HEK293 (cell line): Measurements from ENCODE around the gene MICALL1.

Experiments
- CTCF ChIA-PET: fragments of 350-600 bp; formaldehyde crosslinking; extraction: SDS; loops from one replicate; lab custom pipeline; 2021; ENCODE audit warnings: antibody characterized with exemption; lab: Yijun Ruan, JAX
- POLR2A ChIA-PET: fragments of 300-600 bp; formaldehyde crosslinking; extraction: SDS; loops from one replicate; lab custom pipeline; 2020; ENCODE audit warnings: antibody characterized with exemption, inconsistent platforms; lab: Yijun Ruan, JAX
- H3K27ac ChIP-seq: fragments of 200-500 bp; sonication (Bioruptor generic); 2 replicates; pipeline ENCODE4 v1.5.1; 2014; ENCODE audit warnings: low read depth, low read length, control low read depth, inconsistent platforms; ENCODE audit errors: extremely low read depth
- H3K36me3 ChIP-seq, 2 experiments: fragments of 200-500 bp in 1 of 2; sonication (Bioruptor generic) in 1 of 2; 1 replicate in 1 of 2; 2 replicates in 1 of 2; pipeline ENCODE4 v1.5.1; 2014 to 2017; ENCODE audit warnings: inconsistent platforms in 2 of 2, low read length in 2 of 2; ENCODE audit not compliant: control insufficient read depth in 2 of 2, insufficient read depth in 1 of 2
- H3K4me1 ChIP-seq: fragments of 200-500 bp; sonication (Bioruptor generic); 2 replicates; pipeline ENCODE4 v1.5.1; 2014; ENCODE audit warnings: mild to moderate bottlenecking, low read length, inconsistent platforms; ENCODE audit not compliant: control insufficient read depth, insufficient read depth
- H3K4me3 ChIP-seq: 2 replicates; pipeline ENCODE4 v1.5.1; 2011; ENCODE audit warnings: low read depth, mild to moderate bottlenecking, control low read depth, low read length, moderate library complexity
- H3K9me3 ChIP-seq: fragments of 200-500 bp; sonication (Bioruptor generic); 2 replicates; pipeline ENCODE4 v1.5.1; 2014; ENCODE audit warnings: low read depth, low read length, inconsistent platforms; ENCODE audit not compliant: control insufficient read depth, insufficient read depth
- KLF1 ChIP-seq: fragments of 450-650 bp; formaldehyde crosslinking; IDR thresholded peaks from 2 replicates; pipeline ENCODE4 v1.5.1; 2016; ENCODE audit warnings: missing biosample characterization, missing genetic modification characterization
- OSR2 ChIP-seq: fragments of 450-650 bp; formaldehyde crosslinking; IDR thresholded peaks from 2 replicates; pipeline ENCODE4 v1.5.1; 2016; ENCODE audit warnings: missing biosample characterization, missing genetic modification characterization
- SP7 ChIP-seq: fragments of 450-650 bp; formaldehyde crosslinking; IDR thresholded peaks from 2 replicates; pipeline ENCODE4 v1.5.1; 2016; ENCODE audit warnings: missing biosample characterization, missing genetic modification characterization
- ZNF169 ChIP-seq: fragments of 450-650 bp; formaldehyde crosslinking; IDR thresholded peaks from 2 replicates; pipeline ENCODE4 v1.5.1; 2016; ENCODE audit warnings: missing biosample characterization, missing genetic modification characterization
- ZNF600 ChIP-seq: fragments of 450-650 bp; formaldehyde crosslinking; IDR thresholded peaks from 2 replicates; pipeline ENCODE4 v1.5.1; 2016; ENCODE audit warnings: missing biosample characterization, missing genetic modification characterization
- ZNF707 ChIP-seq: fragments of 450-650 bp; formaldehyde crosslinking; IDR thresholded peaks from 2 replicates; pipeline ENCODE4 v1.5.1; 2016; ENCODE audit warnings: missing biosample characterization, missing genetic modification characterization
- ZNF76 ChIP-seq: fragments of 450-650 bp; formaldehyde crosslinking; IDR thresholded peaks from 2 replicates; pipeline ENCODE4; 2016; ENCODE audit warnings: low read depth, missing biosample characterization, missing genetic modification characterization, borderline replicate concordance
- TF ChIP-seq, protein P1 (sequence below): fragments of 450-650 bp; formaldehyde crosslinking; IDR thresholded peaks from 2 replicates; pipeline ENCODE4 v1.5.1; 2016; ENCODE audit warnings: missing biosample characterization, missing genetic modification characterization
- TF ChIP-seq, protein P2 (sequence below): fragments of 450-650 bp; formaldehyde crosslinking; conservative IDR thresholded peaks from 2 replicates; pipeline ENCODE4 v1.5.1; 2016; ENCODE audit warnings: low read depth, missing biosample characterization, missing genetic modification characterization
- TF ChIP-seq, protein P3 (sequence below): fragments of 450-650 bp; formaldehyde crosslinking; IDR thresholded peaks from 2 replicates; pipeline ENCODE4 v1.5.1; 2016; ENCODE audit warnings: missing biosample characterization, missing genetic modification characterization

MICALL1 gene

DNA sequence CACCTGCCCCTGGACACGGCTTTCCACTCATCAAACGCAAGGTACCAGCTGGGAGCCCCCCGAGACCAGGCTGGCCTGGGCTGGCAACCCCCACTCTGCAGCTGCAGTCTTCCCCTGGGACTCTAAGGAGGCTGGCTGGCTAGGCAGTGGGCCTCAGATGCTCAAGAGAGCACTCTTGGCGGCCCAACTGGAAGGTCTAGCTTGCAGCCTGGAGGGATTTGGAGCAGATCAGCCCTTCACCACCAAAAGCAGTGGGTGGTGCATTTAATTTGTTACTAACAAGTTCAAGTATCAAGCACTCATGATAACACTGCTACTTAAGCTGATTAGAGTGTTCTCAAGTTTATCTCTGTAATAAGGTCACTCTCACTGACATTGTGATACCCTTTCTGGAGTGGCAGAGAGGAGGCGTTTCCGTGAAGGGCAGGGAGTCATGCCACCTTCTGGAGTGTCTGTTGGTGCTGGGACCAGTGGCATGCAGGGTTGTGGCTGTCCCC, 25.8 kb downstream of the MICALL1 start:
- Histone ChIP-seq H3K27ac (no peak overlapping the region), H3K9me3 (no peaks in the 10 kb centered on the region), H3K4me1 (peaks cover 6% of the 10 kb centered on the region), H3K4me3 (no peak overlapping the region), H3K36me3 (peaks cover 6 to 78% of the 10 kb centered on the region in 2 experiments; a peak in 2 of 3 replicates)
- ChIA-PET POLR2A (interaction anchor here (0.7 to 1.2 kb wide), 5 partner anchors 8 to 114 kb away, joined by 3 read pairs; partner anchors contain the start of gene MICALL1), CTCF (interaction anchor here (0.6 to 3.8 kb wide), 6 partner anchors 13 to 518 kb away, joined by 3 to 17 read pairs (median 6); partner anchors contain the start of gene MICALL1)
- 0 out of 2 replicates have a peak, but pooled peaks have one; percentile 40 for TF ChIP-seq SP7 (tag by site-specific recombination)
- TF ChIP-seq OSR2 (tag by site-specific recombination), result peak; percentile 67; the same call in 1 of the 2 replicates
- no peak for TF ChIP-seq ZNF76 (tag by site-specific recombination)
- no peak for TF ChIP-seq ZNF169
- no peak for TF ChIP-seq ZNF707 (tag by site-specific recombination)
- TF ChIP-seq ZNF600 (tag by site-specific recombination), result 0 out of 2 replicates have a peak, but pooled peaks have one; percentile 8
- TF ChIP-seq, protein P1, sequence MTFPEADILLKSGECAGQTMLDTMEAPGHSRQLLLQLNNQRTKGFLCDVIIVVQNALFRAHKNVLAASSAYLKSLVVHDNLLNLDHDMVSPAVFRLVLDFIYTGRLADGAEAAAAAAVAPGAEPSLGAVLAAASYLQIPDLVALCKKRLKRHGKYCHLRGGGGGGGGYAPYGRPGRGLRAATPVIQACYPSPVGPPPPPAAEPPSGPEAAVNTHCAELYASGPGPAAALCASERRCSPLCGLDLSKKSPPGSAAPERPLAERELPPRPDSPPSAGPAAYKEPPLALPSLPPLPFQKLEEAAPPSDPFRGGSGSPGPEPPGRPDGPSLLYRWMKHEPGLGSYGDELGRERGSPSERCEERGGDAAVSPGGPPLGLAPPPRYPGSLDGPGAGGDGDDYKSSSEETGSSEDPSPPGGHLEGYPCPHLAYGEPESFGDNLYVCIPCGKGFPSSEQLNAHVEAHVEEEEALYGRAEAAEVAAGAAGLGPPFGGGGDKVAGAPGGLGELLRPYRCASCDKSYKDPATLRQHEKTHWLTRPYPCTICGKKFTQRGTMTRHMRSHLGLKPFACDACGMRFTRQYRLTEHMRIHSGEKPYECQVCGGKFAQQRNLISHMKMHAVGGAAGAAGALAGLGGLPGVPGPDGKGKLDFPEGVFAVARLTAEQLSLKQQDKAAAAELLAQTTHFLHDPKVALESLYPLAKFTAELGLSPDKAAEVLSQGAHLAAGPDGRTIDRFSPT (tag by site-specific recombination), result 0 out of 2 replicates have a peak, but pooled peaks have one; percentile 16

DNA sequence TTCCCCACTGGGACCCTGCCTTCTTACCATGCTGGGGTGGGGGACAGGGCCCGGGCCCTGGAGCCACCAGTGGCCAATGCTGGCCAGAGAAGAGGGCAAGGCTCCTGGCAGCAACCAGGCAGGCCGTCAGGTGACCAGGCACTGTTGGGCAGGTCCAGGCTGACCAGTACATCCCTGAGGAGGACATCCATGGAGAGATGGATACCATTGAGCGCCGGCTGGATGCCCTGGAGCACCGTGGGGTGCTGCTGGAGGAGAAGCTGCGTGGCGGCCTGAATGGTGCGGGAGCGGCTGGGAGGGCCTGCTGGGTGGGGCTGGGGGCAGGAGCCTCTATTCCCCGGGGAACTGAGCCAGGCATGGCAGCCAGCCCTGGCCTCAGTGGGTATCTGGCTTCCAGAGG, 26.3 kb downstream of the MICALL1 start:
- H3K27ac ChIP-seq, result no peak overlapping the region
- H3K4me1 ChIP-seq, result peaks cover 6% of the 10 kb centered on the region
- H3K9me3 ChIP-seq, result no peaks in the 10 kb centered on the region
- peak; percentile 8; the same call in 1 of the 2 replicates for TF ChIP-seq KLF1 (tag by site-specific recombination)
- TF ChIP-seq, protein P2, sequence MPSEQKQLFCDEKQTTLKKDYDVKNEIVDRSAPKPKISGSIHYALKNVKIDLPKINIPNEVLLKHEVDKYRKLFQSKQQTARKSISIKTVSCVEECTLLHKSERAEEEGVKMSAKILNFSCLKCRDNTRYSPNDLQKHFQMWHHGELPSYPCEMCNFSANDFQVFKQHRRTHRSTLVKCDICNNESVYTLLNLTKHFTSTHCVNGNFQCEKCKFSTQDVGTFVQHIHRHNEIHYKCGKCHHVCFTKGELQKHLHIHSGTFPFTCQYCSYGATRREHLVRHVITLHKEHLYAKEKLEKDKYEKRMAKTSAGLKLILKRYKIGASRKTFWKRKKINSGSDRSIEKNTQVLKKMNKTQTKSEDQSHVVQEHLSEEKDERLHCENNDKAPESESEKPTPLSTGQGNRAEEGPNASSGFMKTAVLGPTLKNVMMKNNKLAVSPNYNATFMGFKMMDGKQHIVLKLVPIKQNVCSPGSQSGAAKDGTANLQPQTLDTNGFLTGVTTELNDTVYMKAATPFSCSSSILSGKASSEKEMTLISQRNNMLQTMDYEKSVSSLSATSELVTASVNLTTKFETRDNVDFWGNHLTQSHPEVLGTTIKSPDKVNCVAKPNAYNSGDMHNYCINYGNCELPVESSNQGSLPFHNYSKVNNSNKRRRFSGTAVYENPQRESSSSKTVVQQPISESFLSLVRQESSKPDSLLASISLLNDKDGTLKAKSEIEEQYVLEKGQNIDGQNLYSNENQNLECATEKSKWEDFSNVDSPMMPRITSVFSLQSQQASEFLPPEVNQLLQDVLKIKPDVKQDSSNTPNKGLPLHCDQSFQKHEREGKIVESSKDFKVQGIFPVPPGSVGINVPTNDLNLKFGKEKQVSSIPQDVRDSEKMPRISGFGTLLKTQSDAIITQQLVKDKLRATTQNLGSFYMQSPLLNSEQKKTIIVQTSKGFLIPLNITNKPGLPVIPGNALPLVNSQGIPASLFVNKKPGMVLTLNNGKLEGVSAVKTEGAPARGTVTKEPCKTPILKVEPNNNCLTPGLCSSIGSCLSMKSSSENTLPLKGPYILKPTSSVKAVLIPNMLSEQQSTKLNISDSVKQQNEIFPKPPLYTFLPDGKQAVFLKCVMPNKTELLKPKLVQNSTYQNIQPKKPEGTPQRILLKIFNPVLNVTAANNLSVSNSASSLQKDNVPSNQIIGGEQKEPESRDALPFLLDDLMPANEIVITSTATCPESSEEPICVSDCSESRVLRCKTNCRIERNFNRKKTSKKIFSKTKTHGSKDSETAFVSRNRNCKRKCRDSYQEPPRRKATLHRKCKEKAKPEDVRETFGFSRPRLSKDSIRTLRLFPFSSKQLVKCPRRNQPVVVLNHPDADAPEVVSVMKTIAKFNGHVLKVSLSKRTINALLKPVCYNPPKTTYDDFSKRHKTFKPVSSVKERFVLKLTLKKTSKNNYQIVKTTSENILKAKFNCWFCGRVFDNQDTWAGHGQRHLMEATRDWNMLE (tag by site-specific recombination), result no peak
- TF ChIP-seq, protein P3, sequence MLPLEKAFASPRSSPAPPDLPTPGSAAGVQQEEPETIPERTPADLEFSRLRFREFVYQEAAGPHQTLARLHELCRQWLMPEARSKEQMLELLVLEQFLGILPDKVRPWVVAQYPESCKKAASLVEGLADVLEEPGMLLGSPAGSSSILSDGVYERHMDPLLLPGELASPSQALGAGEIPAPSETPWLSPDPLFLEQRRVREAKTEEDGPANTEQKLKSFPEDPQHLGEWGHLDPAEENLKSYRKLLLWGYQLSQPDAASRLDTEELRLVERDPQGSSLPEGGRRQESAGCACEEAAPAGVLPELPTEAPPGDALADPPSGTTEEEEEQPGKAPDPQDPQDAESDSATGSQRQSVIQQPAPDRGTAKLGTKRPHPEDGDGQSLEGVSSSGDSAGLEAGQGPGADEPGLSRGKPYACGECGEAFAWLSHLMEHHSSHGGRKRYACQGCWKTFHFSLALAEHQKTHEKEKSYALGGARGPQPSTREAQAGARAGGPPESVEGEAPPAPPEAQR (tag by site-specific recombination), result no peak
- POLR2A ChIA-PET, result interaction anchor here (0.7 to 2.3 kb wide), 6 partner anchors 9 to 115 kb away, joined by 3 to 11 read pairs (median 3); partner anchors contain the start of genes C22orf23, MICALL1 and POLR2F
- peaks cover 8 to 78% of the 10 kb centered on the region in 2 experiments; a peak in 2 of 3 replicates for H3K36me3 ChIP-seq
- no peak overlapping the region for H3K4me3 ChIP-seq
- CTCF ChIA-PET, result interaction anchor here (0.6 to 3.8 kb wide), 7 partner anchors 26 to 519 kb away, joined by 3 to 25 read pairs (median 9); partner anchors contain the start of gene MICALL1
